Gastrocnemius medialis (tissue), 4 donors: Measurements from ENCODE around the gene MEGF6. TPM values are rescaled to one million over a fixed set of nuclear protein-coding genes. Genes with fewer than 3 reads are reported as not detected.

Experiments used
- ATAC-seq, 2 donors: fragments of 150-250 bp; one replicate each; pipeline ENCODE4 v1.9.1; 2016
- DNase-seq, 2 donors: peaks; one replicate each; pipeline ENCODE4 v3.0.0-alpha.2; 2019
- H3K27ac ChIP-seq, 4 donors: fragments of 200-600 bp; sonication (generic); 1 replicate in 1 of 4; 2 replicates in 3 of 4; pipeline ENCODE4 v1.5.1; 2016 to 2018; ENCODE audit warnings: mild to moderate bottlenecking in 2 of 4, moderate library complexity in 1 of 4
- H3K27me3 ChIP-seq, 3 donors: fragments of 200-600 bp; sonication (generic) in 2 of 3; 1 replicate in 1 of 3; 2 replicates in 2 of 3; pipeline versions ENCODE4 v1.5.1 to v1.6.0; 2016 to 2019; ENCODE audit warnings: mild to moderate bottlenecking in 1 of 3, moderate library complexity in 1 of 3
- H3K36me3 ChIP-seq, 2 donors: fragments of 200-600 bp; sonication (generic) in 1 of 2; one replicate each; pipeline ENCODE4 v1.5.1; 2017 to 2018
- H3K4me1 ChIP-seq, 2 donors: fragments of 200-600 bp; sonication (generic) in 1 of 2; one replicate each; pipeline ENCODE4 v1.5.1; 2016 to 2017; ENCODE audit warnings: mild to moderate bottlenecking in 2 of 2
- H3K4me3 ChIP-seq, 4 donors: fragments of 200-600 bp; sonication (generic) in 3 of 4; 1 replicate in 1 of 4; 2 replicates in 3 of 4; pipeline ENCODE4 v1.5.1; 2016 to 2019; ENCODE audit warnings: mild to moderate bottlenecking in 2 of 4
- H3K9me3 ChIP-seq, 3 donors: fragments of 200-600 bp; sonication (generic) in 2 of 3; 1 replicate in 1 of 3; 2 replicates in 2 of 3; pipeline ENCODE4 v1.5.1; 2016 to 2019
- POLR2A ChIP-seq, 2 donors: fragments of 450-650 bp; IDR thresholded peaks; one replicate each; pipeline ENCODE4 v1.6.1; 2017; ENCODE audit warnings: antibody characterized with exemption in 2 of 2, mild to moderate bottlenecking in 2 of 2, moderate library complexity in 2 of 2
- in situ Hi-C, 4 donors: fragments of 200-750 bp; cut with MboI; loops; one replicate each; pipeline versions ENCODE4 v1.15.0 to v1.8.0; 2017; ENCODE audit warnings: low sequenced_read_pairs in 4 of 4
- intact Hi-C: fragments of 100-400 bp; cut with DNase I; formaldehyde crosslinking; loops from one replicate; pipeline ENCODE4 v1.15.1; 2023; ENCODE audit warnings: low total_unique reads
- total RNA-seq, 4 donors: library from RNA; depleted of rRNA; stranded (reverse); fragments of >200 nt; gene quantifications; one replicate each; pipeline versions ENCODE4 v1.1.0 to v1.2.3, GENCODE V29; 2016
- TF ChIP-seq, protein P1 (sequence below), 5 experiments: fragments of 450-650 bp in 3 of 5; fragments of 200-600 bp in 2 of 5; sonication (generic) in 2 of 5; IDR thresholded peaks in 4 of 5; conservative IDR thresholded peaks in 1 of 5; 1 replicate in 4 of 5; 2 replicates in 1 of 5; pipeline ENCODE4 v1.5.1; 2016 to 2019; ENCODE audit warnings: antibody characterized with exemption in 5 of 5, mild to moderate bottlenecking in 3 of 5, moderate library complexity in 3 of 5

MEGF6 gene
- total RNA-seq, 4 donors from 2014 or later, result 1.9 to 5.7 (median 4.9) TPM

DNA sequence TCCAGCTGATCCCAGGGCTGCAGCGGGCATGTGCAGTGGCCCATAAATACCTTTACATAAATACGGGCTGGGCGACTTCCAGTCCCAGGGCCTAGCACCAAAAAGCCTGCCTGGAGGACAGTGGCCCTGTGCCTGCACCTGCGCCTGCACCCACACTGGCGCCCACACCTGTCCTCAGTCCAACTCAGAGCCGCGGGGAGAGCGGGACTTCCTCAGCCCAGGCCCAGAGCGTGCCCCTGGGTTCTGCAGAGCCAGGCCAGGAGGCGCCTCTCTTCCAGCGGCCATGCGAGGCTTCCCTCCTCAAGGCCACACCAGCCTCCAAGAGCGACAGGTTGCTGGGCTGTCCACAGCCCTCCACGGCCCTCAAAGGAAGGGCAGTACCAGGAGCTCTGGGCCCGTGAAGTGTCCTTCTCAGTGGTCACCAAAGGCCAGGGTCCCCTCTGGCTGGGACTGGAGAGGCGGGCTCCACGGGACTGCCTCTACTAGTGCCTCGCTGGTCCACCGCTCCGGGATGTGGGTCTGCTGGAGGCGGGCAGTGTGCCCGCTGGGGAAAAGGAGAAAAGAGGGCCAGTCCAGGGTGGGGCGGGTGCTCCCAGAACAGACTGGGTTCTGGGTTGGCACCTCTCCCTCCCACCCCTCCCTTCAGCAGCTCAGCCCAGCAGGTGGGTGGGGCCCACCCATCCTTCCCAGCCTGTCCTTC, 121.1 kb downstream of the MEGF6 start:
- no peaks in the 10 kb centered on the region for H3K27me3 ChIP-seq
- no peaks in the 10 kb centered on the region for H3K9me3 ChIP-seq
- in situ Hi-C loops, result no loop called here
- H3K4me1 ChIP-seq, result peaks cover 0 to 2% of the 10 kb centered on the region in 2 donors
- DNase-seq, result no peak
- TF ChIP-seq, protein P1, sequence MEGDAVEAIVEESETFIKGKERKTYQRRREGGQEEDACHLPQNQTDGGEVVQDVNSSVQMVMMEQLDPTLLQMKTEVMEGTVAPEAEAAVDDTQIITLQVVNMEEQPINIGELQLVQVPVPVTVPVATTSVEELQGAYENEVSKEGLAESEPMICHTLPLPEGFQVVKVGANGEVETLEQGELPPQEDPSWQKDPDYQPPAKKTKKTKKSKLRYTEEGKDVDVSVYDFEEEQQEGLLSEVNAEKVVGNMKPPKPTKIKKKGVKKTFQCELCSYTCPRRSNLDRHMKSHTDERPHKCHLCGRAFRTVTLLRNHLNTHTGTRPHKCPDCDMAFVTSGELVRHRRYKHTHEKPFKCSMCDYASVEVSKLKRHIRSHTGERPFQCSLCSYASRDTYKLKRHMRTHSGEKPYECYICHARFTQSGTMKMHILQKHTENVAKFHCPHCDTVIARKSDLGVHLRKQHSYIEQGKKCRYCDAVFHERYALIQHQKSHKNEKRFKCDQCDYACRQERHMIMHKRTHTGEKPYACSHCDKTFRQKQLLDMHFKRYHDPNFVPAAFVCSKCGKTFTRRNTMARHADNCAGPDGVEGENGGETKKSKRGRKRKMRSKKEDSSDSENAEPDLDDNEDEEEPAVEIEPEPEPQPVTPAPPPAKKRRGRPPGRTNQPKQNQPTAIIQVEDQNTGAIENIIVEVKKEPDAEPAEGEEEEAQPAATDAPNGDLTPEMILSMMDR (IDR thresholded peaks at IDR 0.05 in 4 of 5, conservative IDR thresholded peaks at IDR 0.05 in 1 of 5), result no peak
- TF ChIP-seq POLR2A (IDR thresholded peaks at IDR 0.05), result no peak
- intact Hi-C loops, result loop anchor here (2.0 to 10.0 kb wide), 2 partner anchors 41 to 305 kb away; partner anchors contain the start of gene LRRC47
- no peak overlapping the region for H3K27ac ChIP-seq
- ATAC-seq, result no peak
- no peak overlapping the region for H3K4me3 ChIP-seq
- no peaks in the 10 kb centered on the region for H3K36me3 ChIP-seq

DNA sequence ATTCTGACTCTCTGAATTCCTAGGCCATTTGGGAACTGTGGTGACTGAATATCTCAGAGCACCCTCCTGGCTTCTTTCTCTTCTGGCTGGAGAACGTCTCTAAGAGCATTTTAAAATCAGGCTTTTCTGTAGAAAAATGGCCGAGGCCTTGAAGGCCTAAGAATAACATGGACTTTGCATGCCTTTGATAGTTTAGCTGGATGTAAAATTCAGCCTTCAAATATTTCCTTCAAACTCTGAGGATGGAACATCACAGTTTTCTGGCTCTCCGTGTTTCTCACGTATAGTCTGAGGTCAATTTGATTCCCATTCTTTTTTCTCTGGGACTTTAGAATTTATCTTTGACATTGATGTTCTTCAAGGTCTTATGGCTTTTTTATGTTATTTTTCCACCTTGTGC, 122.9 kb downstream of the MEGF6 start:
- Histone ChIP-seq H3K27me3 (peaks cover 0 to 2% (median 0%) of the 10 kb centered on the region in 3 donors), H3K36me3 (no peaks in the 10 kb centered on the region), H3K4me1 (peaks cover 0 to 2% of the 10 kb centered on the region in 2 donors), H3K27ac (no peak overlapping the region), H3K4me3 (no peak overlapping the region), H3K9me3 (no peaks in the 10 kb centered on the region)
- ATAC-seq (no peak), DNase-seq (no peak)
- TF ChIP-seq, protein P1 (IDR thresholded peaks at IDR 0.05 in 4 of 5, conservative IDR thresholded peaks at IDR 0.05 in 1 of 5), result no peak
- TF ChIP-seq POLR2A (IDR thresholded peaks at IDR 0.05), result no peak
- intact Hi-C loops (no loop called here), in situ Hi-C loops (loop anchor here (5.0 to 10.0 kb wide), 2 partner anchors 134 to 136 kb away; partner anchors contain the start of gene TPRG1L (in 2 of the 4))

DNA sequence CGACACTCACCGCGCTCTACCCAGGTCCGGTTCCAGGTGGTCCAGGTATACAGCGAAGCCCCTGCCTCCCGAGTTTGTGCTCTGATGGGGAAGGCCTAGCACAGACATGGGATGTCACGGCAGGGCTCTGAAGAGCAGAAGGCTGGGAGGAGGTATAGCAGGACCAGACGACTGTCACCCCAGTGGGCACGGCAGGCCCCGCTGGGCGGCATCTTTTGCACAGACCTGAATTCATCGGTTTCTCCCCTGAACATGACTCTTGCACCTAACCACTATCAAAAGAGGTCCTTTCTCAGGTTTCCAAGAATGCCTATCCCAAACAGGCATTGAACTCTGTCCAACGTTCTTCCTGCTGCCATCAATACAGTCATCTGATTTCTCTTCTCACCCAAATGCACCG, 126.3 kb downstream of the MEGF6 start:
- TF ChIP-seq, protein P1 (IDR thresholded peaks at IDR 0.05 in 4 of 5, conservative IDR thresholded peaks at IDR 0.05 in 1 of 5), result no peak
- no peak for TF ChIP-seq POLR2A (IDR thresholded peaks at IDR 0.05)
- DNase-seq (no peak), ATAC-seq (no peak)
- no peaks in the 10 kb centered on the region for H3K36me3 ChIP-seq
- intact Hi-C loops, result no loop called here
- H3K27me3 ChIP-seq, result peaks cover 0 to 5% (median 0%) of the 10 kb centered on the region in 3 donors
- in situ Hi-C loops, result loop anchor here (5.0 to 10.0 kb wide), 2 partner anchors 137 to 140 kb away; partner anchors contain the start of gene TPRG1L (in 2 of the 4)
- no peak overlapping the region for H3K4me3 ChIP-seq
- no peaks in the 10 kb centered on the region for H3K9me3 ChIP-seq
- no peak overlapping the region for H3K27ac ChIP-seq
- H3K4me1 ChIP-seq, result no peaks in the 10 kb centered on the region

DNA sequence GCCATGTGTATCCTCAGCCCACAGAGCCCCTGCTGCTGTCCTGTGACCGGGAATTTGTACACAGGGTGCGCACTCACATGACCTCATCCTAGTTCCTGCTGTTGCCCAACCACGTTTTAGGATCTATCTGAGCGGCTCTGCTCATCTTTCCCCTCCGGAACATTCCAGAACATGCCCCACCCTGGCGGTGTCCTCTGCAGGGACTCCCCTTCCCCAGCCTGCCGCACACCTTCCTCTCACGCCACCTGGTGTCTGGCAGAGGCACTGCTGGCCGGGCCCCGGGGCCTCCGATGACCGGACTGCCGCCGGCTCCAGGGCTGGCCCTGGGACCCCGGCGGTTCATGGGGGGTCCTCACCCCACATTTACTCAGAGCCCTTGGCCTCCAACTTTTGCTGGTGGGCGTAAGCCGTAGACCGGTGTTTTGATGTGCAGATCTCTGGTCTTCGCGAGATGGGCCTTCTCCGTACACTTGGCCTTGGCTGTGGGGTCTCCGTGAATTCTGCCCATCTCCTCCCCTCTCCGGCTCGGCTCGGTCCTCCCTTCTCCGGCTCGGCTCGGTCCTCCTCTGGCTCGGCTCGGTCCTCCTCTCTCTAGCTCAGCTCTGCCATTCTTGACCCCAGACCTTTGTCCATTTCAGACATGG, 127.4 kb downstream of the MEGF6 start:
- no peak overlapping the region for H3K27ac ChIP-seq
- H3K4me3 ChIP-seq, result no peak overlapping the region
- intact Hi-C loops, result loop anchor here (1.0 kb wide), 1 partner anchor 31 kb away; no protein-coding TSS in a partner anchor
- ATAC-seq (peak; percentile 48 to 73), DNase-seq (no peak)
- no peaks in the 10 kb centered on the region for H3K36me3 ChIP-seq
- no peaks in the 10 kb centered on the region for H3K4me1 ChIP-seq
- no peak for TF ChIP-seq POLR2A (IDR thresholded peaks at IDR 0.05)
- TF ChIP-seq, protein P1 (IDR thresholded peaks at IDR 0.05 in 4 of 5, conservative IDR thresholded peaks at IDR 0.05 in 1 of 5), result peak; percentile 73 to 94 (median 90)
- no peaks in the 10 kb centered on the region for H3K9me3 ChIP-seq
- in situ Hi-C loops, result loop anchor here in 2 of 4 donors (10.0 kb wide), 1 partner anchor 141 kb away; the partner anchor contains the start of gene TPRG1L (in 2 of the 2)
- peaks cover 0 to 5% (median 0%) of the 10 kb centered on the region in 3 donors for H3K27me3 ChIP-seq
